Stomach smooth muscle (tissue), 2 donors: ENCODE data around the gene IL2RA.

ENCODE experiments used
- H3K27ac ChIP-seq: one replicate; pipeline ENCODE4 v1.7.0; 2013; ENCODE audit warnings: mild to moderate bottlenecking, low read length, inconsistent platforms
- H3K27me3 ChIP-seq, 2 donors: one replicate each; pipeline ENCODE4 v1.7.0; 2013; ENCODE audit warnings: low read length in 2 of 2; ENCODE audit not compliant: insufficient read depth in 2 of 2, control insufficient read depth in 1 of 2
- H3K36me3 ChIP-seq, 2 donors: one replicate each; pipeline ENCODE4 v1.7.0; 2013; ENCODE audit warnings: low read length in 2 of 2; ENCODE audit not compliant: control insufficient read depth in 2 of 2, insufficient read depth in 2 of 2
- H3K4me1 ChIP-seq: one replicate; pipeline ENCODE4 v1.7.0; 2013; ENCODE audit warnings: low read length; ENCODE audit not compliant: control insufficient read depth, insufficient read depth
- H3K4me3 ChIP-seq, 2 donors: one replicate each; pipeline ENCODE4 v1.7.0; 2013; ENCODE audit warnings: low read length in 2 of 2
- H3K9ac ChIP-seq, 2 donors: one replicate each; pipeline ENCODE4 v1.7.0; 2013; ENCODE audit warnings: low read length in 2 of 2, mild to moderate bottlenecking in 1 of 2
- H3K9me3 ChIP-seq, 2 donors: one replicate each; pipeline ENCODE4 v1.7.0; 2013; ENCODE audit warnings: low read length in 2 of 2; ENCODE audit not compliant: control insufficient read depth in 2 of 2
- donor health status: healthy.
- donor health status: Pancreatic carcinoma.

Gene IL2RA

GRCh38 chr10:6055929-6056328, 6.2 kb downstream of the IL2RA start:
- Histone ChIP-seq H3K9me3 (no peaks in the 10 kb centered on the region), H3K27ac (no peak overlapping the region), H3K4me3 (no peak overlapping the region), H3K36me3 (no peaks in the 10 kb centered on the region), H3K27me3 (no peaks in the 10 kb centered on the region), H3K9ac (no peak overlapping the region), H3K4me1 (peaks cover 9% of the 10 kb centered on the region)

GRCh38 chr10:6054884-6055283, 7.3 kb downstream of the IL2RA start:
- Histone ChIP-seq H3K4me1 (peaks cover 9% of the 10 kb centered on the region), H3K4me3 (no peak overlapping the region), H3K27me3 (no peaks in the 10 kb centered on the region), H3K9me3 (no peaks in the 10 kb centered on the region), H3K9ac (no peak overlapping the region), H3K27ac (no peak overlapping the region), H3K36me3 (no peaks in the 10 kb centered on the region)

- H3K9ac ChIP-seq: no peak overlapping the region
- no peak overlapping the region for H3K4me3 ChIP-seq
- H3K27ac ChIP-seq: peak overlapping the region; percentile 24
- H3K9me3 ChIP-seq: no peaks in the 10 kb centered on the region
- peaks cover 9% of the 10 kb centered on the region for H3K4me1 ChIP-seq
- H3K27me3 ChIP-seq: no peaks in the 10 kb centered on the region
- H3K36me3 ChIP-seq: no peaks in the 10 kb centered on the region
These were observed 8.1 kb downstream of the IL2RA start for GRCh38 chr10:6053816-6054631.

DNA sequence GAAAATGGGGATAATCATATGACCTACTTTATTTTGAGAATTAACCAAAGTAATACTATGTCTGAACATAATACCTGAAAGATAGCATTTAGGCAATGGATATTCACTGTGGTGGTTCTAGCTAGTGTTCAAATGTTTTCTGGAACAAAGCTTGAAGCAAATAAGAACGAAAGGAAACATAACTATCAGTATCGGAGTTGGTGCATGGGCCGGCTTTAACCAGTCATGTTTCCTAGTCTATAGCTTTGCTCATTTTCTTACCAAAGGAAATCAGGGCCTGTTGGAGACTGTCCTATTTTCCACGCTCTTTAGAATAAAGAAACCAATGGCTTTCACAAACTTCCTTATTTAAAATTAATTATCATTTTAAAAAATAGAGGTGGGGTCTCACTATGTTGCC, 8.9 kb downstream of the IL2RA start:
- Histone ChIP-seq H3K27ac (no peak overlapping the region), H3K27me3 (no peaks in the 10 kb centered on the region), H3K4me1 (peaks cover 9% of the 10 kb centered on the region), H3K36me3 (no peaks in the 10 kb centered on the region), H3K9me3 (no peaks in the 10 kb centered on the region), H3K9ac (no peak overlapping the region), H3K4me3 (no peak overlapping the region)

DNA sequence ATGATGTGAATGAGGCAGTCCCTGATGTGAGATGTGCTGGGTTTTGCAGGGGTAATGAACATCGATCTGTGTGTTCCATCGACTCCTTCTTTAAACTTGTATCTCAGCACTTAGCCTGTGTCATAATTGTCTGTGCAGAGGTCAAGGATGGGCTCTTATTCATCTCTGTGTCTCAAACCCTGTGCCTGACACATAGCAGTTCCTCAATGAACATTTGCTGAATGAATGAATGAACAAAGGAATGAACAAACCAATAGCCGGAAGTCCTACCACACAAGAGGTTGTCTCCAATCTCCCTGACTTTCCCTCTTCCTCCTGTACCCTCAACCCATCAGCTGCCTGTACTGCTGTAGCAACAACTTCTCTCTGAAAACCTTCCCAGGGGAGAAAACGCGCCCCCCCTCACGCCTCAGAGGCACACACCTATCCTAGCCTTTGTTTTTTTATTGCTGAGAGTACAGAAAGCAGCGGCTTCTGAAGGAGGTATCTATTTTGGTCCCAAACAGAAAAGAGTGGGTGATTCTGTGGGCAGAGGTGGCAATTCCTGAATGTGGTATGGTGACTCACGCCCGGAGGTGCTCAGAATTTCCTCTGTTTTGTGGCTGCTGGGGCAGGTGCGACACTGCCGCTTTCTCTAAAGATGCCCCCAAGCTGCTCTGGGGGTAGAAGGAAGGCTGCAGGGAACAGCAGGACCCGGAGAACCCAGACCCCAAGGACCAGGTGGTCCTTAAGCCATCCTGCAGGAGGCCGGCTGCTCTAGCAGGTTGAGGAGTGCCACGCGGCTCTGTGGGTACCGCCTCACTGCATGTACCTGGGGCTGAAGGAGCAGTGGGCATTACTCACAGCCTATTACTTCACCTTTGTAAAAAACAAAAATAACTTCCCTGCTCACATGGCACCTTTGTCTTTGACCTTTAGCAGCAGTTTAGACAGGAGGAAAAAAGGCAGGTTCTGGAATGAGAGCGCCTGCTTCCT, 9.6 kb downstream of the IL2RA start:
- H3K27ac ChIP-seq: no peak overlapping the region
- peaks cover 9% of the 10 kb centered on the region for H3K4me1 ChIP-seq
- H3K36me3 ChIP-seq: no peaks in the 10 kb centered on the region
- H3K27me3 ChIP-seq: no peaks in the 10 kb centered on the region
- no peaks in the 10 kb centered on the region for H3K9me3 ChIP-seq
- no peak overlapping the region for H3K9ac ChIP-seq
- no peak overlapping the region for H3K4me3 ChIP-seq

- Histone ChIP-seq H3K27ac (peak overlapping the region; percentile 49), H3K27me3 (peaks cover 0 to 3% of the 10 kb centered on the region in 2 donors), H3K9me3 (no peaks in the 10 kb centered on the region), H3K4me3 (peak overlapping the region; percentile 67 to 70), H3K9ac (peak overlapping the region; percentile 64 to 69), H3K36me3 (no peaks in the 10 kb centered on the region), H3K4me1 (peaks cover 9% of the 10 kb centered on the region)
These were observed 11.2 kb downstream of the IL2RA start for GRCh38 chr10:6050801-6051445.

GRCh38 chr10:6049031-6049400, 13.2 kb downstream of the IL2RA start:
- no peak overlapping the region for H3K9ac ChIP-seq

GRCh38 chr10:6048281-6049030, 13.7 kb downstream of the IL2RA start:
- H3K36me3 ChIP-seq: no peaks in the 10 kb centered on the region
- H3K27me3 ChIP-seq: peaks cover 0 to 3% of the 10 kb centered on the region in 2 donors
- H3K4me1 ChIP-seq: peaks cover 4% of the 10 kb centered on the region
- no peaks in the 10 kb centered on the region for H3K9me3 ChIP-seq
- no peak overlapping the region for H3K9ac ChIP-seq
- H3K27ac ChIP-seq: no peak overlapping the region
- H3K4me3 ChIP-seq: no peak overlapping the region

More at GRCh38 chr10:6049031-6049400, 13.2 kb downstream of the IL2RA start:
- Histone ChIP-seq H3K4me1 (peaks cover 5% of the 10 kb centered on the region), H3K36me3 (no peaks in the 10 kb centered on the region), H3K27me3 (peaks cover 0 to 3% of the 10 kb centered on the region in 2 donors), H3K9me3 (no peaks in the 10 kb centered on the region), H3K4me3 (no peak overlapping the region), H3K27ac (no peak overlapping the region)

DNA sequence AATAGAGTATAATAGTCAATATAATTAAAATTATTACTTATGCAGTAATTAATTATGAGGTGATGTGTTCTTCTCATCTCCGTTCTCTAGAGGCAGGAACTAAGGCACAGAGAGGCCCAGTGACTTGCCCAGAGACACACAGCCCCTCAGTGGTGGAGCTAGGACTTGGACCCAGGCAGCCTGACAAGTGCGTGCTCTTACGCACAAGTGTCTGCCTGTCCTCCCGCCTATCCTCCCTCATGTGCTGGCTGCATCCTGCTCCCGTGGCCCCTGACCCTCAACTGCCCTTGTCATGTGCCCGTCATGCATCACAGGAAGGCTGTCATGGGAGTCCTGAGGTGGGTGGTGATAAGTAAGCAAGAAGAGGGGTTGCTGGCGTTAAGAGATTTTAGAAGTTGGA, 14.3 kb downstream of the IL2RA start:
- H3K9ac ChIP-seq: no peak overlapping the region
- peaks cover 3% of the 10 kb centered on the region for H3K4me1 ChIP-seq
- H3K27ac ChIP-seq: no peak overlapping the region
- no peaks in the 10 kb centered on the region for H3K9me3 ChIP-seq
- H3K4me3 ChIP-seq: no peak overlapping the region
- H3K27me3 ChIP-seq: peaks cover 0 to 3% of the 10 kb centered on the region in 2 donors
- H3K36me3 ChIP-seq: no peaks in the 10 kb centered on the region
